ENCODE measurements around the gene BCL2.

BCL2 gene

DNA sequence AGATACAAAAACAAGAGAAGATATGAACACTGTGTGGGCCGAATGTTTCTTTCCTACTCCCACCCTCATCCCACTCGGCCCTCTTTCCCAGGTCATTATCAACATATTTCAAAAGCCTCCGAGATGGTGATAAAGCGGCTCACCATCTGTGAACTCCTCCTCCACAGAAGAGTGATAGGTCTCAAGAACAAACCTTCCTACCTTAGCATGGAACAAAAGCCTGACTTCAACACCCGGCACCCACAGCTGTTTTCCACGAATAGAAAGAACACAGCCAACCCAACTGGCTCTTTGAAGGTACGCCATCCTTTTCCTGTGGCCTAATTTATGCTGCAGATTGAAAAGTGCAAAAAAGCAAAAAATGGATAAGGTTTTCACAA lies 28.8 kb downstream of the BCL2 start:
- Histone ChIP-seq H3K36me3 (ENCODE audit: insufficient read depth, low read length) (no peaks in the 10 kb centered on the region), H3K27ac (ENCODE audit: low read depth, low read length) (no peak overlapping the region), H3K4me3 (ENCODE audit: low read depth in 1 of 2, low read length in 2 of 2) (no peak overlapping the region), H3K9me3 (ENCODE audit: low read length) (no peaks in the 10 kb centered on the region), H3K4me1 (ENCODE audit: insufficient read depth, low read length) (peaks cover 32% of the 10 kb centered on the region), H3K27me3 (ENCODE audit: control insufficient read depth in 1 of 2, insufficient read depth in 2 of 2, low read length in 2 of 2) (no peaks in the 10 kb centered on the region), H3K9ac (ENCODE audit: low read length) (no peak overlapping the region)

DNA sequence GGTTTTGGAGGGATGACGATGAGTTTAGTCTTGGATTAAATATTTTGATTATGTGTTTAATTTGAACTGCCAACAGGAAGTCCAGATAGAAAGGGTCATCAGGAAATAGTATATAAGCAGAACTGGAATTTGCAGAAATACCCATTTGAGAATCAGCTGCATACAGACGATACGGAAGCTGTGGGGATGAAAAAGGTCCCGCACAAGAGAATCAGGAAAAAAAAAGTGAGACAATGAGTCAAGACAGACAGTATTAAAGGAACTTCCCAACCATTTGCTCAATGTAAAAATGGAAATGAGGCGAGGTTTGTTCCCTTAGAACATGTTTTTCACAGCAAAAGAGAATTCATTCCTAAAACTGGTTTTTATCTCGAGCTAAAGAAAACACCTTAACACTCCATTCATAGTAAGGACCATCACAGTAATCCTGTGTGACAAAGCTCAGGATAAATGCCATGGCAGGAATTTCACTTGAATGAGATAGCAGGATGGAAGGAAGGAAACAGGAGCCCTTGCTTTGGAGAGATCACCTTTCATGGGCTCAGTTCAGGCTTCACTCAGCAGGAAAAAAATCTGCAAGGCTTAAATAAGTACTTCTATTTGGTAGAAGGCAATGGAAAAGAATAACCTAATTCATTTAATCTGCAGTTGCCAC lies 29.3 kb downstream of the BCL2 start:
- Histone ChIP-seq H3K27ac (ENCODE audit: low read depth, low read length) (no peak overlapping the region), H3K9ac (ENCODE audit: low read length) (no peak overlapping the region), H3K36me3 (ENCODE audit: insufficient read depth, low read length) (no peaks in the 10 kb centered on the region), H3K27me3 (ENCODE audit: control insufficient read depth in 1 of 2, insufficient read depth in 2 of 2, low read length in 2 of 2) (no peaks in the 10 kb centered on the region), H3K4me1 (ENCODE audit: insufficient read depth, low read length) (peaks cover 35% of the 10 kb centered on the region), H3K4me3 (ENCODE audit: low read depth in 1 of 2, low read length in 2 of 2) (no peak overlapping the region), H3K9me3 (ENCODE audit: low read length) (no peaks in the 10 kb centered on the region)

DNA sequence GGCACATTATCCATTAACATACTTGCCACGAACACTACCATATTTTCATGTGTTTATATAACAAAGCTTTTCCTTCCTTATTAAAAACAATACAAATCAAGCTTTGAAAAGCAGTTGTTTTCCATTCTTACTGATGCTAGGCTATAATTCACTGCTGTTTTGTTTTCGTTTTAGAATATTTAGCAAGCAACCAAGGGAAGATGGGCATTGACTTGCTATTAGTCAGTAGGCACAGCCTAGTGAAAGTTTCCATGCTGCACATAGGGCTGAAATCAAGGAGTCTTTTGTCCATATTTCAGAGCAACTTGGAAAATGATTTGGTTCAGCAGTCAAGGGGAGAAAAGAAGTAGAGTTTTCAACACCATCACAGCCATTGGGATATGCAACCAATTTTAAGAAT lies 31.3 kb downstream of the BCL2 start:
- H3K27ac ChIP-seq (ENCODE audit: low read depth, low read length): no peak overlapping the region
- no peaks in the 10 kb centered on the region for H3K36me3 ChIP-seq (ENCODE audit: insufficient read depth, low read length)
- no peak overlapping the region for H3K4me3 ChIP-seq (ENCODE audit: low read depth in 1 of 2, low read length in 2 of 2)
- no peak overlapping the region for H3K9ac ChIP-seq (ENCODE audit: low read length)
- H3K27me3 ChIP-seq (ENCODE audit: control insufficient read depth in 1 of 2, insufficient read depth in 2 of 2, low read length in 2 of 2): no peaks in the 10 kb centered on the region
- no peaks in the 10 kb centered on the region for H3K9me3 ChIP-seq (ENCODE audit: low read length)
- peaks cover 46% of the 10 kb centered on the region for H3K4me1 ChIP-seq (ENCODE audit: insufficient read depth, low read length)

DNA sequence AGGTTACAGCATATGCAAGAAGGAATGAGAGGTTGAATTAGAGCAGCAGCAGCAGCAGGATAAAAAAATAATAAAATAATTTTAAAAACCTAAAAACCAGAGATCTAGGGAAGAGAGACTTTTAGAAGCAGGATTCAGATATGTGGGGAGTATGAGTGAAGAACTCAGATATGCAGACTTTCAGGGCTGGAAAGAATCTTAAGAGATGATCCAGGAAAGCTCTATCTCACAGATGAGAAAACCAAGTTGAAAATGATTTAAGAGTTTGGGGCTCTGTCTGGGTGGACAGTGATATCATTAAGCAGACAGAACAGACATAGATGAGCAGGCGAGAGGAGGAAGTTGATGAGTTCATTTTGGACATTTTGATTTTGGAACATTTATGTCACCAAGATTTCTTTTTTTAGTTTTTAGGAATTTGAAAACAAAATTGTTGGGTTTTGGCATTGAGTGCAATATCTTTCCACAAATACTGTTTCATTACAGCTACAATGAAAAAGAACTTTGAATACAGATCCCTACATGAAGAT lies 31.8 kb downstream of the BCL2 start:
- no peaks in the 10 kb centered on the region for H3K9me3 ChIP-seq (ENCODE audit: low read length)
- no peak overlapping the region for H3K27ac ChIP-seq (ENCODE audit: low read depth, low read length)
- no peak overlapping the region for H3K4me3 ChIP-seq (ENCODE audit: low read depth in 1 of 2, low read length in 2 of 2)
- H3K4me1 ChIP-seq (ENCODE audit: insufficient read depth, low read length): peaks cover 42% of the 10 kb centered on the region
- no peak overlapping the region for H3K9ac ChIP-seq (ENCODE audit: low read length)
- no peaks in the 10 kb centered on the region for H3K27me3 ChIP-seq (ENCODE audit: control insufficient read depth in 1 of 2, insufficient read depth in 2 of 2, low read length in 2 of 2)
- no peaks in the 10 kb centered on the region for H3K36me3 ChIP-seq (ENCODE audit: insufficient read depth, low read length)

DNA sequence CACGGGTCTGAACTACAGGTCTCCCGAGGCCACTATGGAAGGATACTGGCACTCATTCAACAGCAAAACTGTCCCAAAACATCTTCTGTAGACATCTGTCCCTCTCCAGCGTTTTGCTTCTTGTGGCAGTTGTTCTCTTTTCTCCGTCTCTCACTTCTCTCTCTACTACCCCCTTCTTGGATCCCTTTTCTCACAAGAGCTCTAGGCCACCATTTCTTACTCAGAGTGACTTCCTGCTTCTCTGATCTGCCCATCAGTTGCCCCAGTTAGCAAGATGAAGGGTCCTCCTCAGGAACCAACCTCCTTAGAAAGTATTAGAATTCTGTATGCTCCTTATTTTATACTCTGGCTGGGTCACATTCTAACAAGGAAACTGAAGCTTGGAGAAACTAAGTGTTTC lies 32.6 kb downstream of the BCL2 start:
- no peak overlapping the region for H3K4me3 ChIP-seq (ENCODE audit: low read depth in 1 of 2, low read length in 2 of 2)
- no peak overlapping the region for H3K9ac ChIP-seq (ENCODE audit: low read length)
- H3K27me3 ChIP-seq (ENCODE audit: control insufficient read depth in 1 of 2, insufficient read depth in 2 of 2, low read length in 2 of 2): no peaks in the 10 kb centered on the region
- H3K4me1 ChIP-seq (ENCODE audit: insufficient read depth, low read length): peaks cover 42% of the 10 kb centered on the region
- no peaks in the 10 kb centered on the region for H3K36me3 ChIP-seq (ENCODE audit: insufficient read depth, low read length)
- H3K9me3 ChIP-seq (ENCODE audit: low read length): no peaks in the 10 kb centered on the region
- no peak overlapping the region for H3K27ac ChIP-seq (ENCODE audit: low read depth, low read length)

DNA sequence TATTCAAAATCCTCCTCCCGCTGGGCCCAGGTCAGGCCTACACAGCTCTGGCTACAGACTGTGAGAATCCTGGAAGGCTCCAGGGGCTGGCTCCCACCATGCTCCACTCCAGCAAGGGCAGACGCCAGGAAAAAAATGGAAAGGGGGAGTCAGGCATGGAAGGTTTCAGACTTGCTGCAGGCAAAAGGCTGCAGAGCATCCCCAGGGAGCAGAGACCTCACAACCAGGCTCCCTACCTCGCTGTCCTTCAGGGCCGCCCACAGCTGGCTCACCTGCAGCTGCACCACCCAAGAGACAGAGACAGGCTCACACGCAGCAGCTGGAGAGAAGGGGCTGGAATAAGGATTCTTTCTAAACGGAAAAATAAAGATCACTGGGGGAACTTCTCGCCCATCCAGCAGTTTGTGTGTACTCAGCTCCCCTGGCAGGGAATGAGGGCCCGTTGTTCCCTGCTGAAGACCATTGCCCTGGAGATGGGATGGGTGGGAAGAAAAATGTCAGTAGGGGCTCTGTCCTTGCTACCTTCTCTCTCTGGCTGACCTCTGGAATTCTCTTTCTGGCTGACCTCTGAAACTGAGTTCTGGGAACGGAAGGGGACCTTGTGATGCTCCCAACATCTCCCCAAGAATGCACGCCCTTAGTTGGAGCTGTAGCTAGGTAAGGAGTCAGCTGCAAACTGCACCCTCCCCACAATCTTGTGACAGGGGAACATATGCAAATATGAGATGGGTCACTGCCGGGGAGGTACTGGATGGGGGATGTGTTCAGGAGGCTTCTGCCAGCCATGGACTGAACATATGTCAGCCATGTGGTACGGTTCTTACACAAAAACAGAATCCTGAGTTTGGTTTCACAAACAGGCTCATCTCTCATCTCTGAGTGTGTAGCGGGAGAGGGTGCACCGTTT lies 34.5 kb downstream of the BCL2 start:
- H3K27ac ChIP-seq (ENCODE audit: low read depth, low read length): peak overlapping the region; percentile 6
- H3K27me3 ChIP-seq (ENCODE audit: control insufficient read depth in 1 of 2, insufficient read depth in 2 of 2, low read length in 2 of 2): no peaks in the 10 kb centered on the region
- H3K9ac ChIP-seq (ENCODE audit: low read length): no peak overlapping the region
- H3K4me3 ChIP-seq (ENCODE audit: low read depth in 1 of 2, low read length in 2 of 2): no peak overlapping the region
- H3K4me1 ChIP-seq (ENCODE audit: insufficient read depth, low read length): peaks cover 42% of the 10 kb centered on the region
- H3K9me3 ChIP-seq (ENCODE audit: low read length): no peaks in the 10 kb centered on the region
- no peaks in the 10 kb centered on the region for H3K36me3 ChIP-seq (ENCODE audit: insufficient read depth, low read length)

DNA sequence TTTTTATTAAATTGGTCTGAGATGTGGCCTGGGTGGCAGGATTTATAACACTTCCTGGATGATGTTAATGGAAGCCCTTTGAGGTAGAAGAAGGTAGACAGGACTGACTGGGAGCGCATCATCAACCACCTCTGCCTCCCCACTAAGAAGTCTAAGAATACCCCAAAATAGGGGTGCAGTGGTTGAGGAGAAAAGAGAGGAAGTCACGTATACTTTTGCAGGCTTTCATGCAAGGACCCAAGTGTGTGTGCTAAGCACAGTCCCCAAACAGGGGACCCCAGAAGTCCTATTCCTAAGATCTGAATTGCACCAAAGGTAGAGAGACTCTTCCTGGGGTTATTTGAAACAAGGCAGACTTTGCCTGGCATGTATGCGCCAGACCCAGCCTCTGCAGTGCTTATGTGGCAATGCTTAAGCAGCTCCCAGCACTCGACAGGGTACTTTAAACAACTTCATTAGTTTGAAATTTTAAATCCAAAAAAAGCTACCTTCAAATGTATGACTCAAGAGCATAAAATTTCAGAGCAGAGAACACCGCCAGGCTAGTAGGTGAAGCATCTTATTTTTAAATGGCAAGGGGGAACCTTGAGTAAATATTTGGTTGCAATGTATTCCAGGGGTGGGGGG lies 35.3 kb downstream of the BCL2 start:
- Histone ChIP-seq H3K9ac (ENCODE audit: low read length) (no peak overlapping the region), H3K9me3 (ENCODE audit: low read length) (no peaks in the 10 kb centered on the region), H3K36me3 (ENCODE audit: insufficient read depth, low read length) (no peaks in the 10 kb centered on the region), H3K27ac (ENCODE audit: low read depth, low read length) (peak overlapping the region; percentile 6), H3K4me1 (ENCODE audit: insufficient read depth, low read length) (peaks cover 42% of the 10 kb centered on the region), H3K4me3 (ENCODE audit: low read depth in 1 of 2, low read length in 2 of 2) (no peak overlapping the region), H3K27me3 (ENCODE audit: control insufficient read depth in 1 of 2, insufficient read depth in 2 of 2, low read length in 2 of 2) (no peaks in the 10 kb centered on the region)

DNA sequence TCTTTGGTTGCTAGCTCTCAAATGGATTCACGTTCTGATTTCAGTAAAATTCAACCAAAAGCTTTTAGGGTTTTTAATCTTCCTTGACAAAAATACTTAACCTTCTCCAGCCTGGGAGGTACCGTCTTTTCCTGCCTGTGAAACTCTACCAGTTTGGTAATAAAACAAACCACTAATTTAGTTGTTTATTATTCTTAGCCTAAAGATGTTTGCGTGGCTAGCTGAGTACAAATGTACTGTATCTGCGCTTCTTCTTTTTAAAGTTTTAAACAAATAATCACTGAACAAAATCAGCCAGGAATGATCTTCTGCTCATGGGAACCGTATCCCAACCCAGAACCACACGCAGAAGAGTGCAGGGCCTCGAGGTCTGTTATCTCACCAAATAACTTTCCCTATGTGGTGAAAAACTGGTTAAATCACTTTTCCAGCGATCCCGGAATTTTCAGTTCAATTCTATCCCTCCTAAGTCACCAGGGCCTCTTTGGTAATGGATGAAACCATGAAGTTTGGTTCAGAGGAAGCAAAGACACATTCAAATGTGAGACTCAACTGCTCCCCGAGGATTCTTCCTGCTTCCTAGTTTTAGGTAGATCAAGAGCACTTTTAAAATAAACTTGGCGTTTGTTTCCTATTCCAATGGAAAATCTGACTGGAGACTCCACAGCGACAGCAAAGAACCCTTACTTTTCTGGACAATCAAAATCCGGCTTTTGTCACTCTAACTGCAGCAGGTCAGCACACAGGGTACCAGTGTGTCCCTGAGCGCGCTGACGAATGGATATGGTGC lies 36.1 kb downstream of the BCL2 start:
- H3K27me3 ChIP-seq (ENCODE audit: control insufficient read depth in 1 of 2, insufficient read depth in 2 of 2, low read length in 2 of 2): no peaks in the 10 kb centered on the region
- no peaks in the 10 kb centered on the region for H3K36me3 ChIP-seq (ENCODE audit: insufficient read depth, low read length)
- no peak overlapping the region for H3K27ac ChIP-seq (ENCODE audit: low read depth, low read length)
- H3K9me3 ChIP-seq (ENCODE audit: low read length): no peaks in the 10 kb centered on the region
- no peak overlapping the region for H3K4me3 ChIP-seq (ENCODE audit: low read depth in 1 of 2, low read length in 2 of 2)
- peaks cover 42% of the 10 kb centered on the region for H3K4me1 ChIP-seq (ENCODE audit: insufficient read depth, low read length)
- H3K9ac ChIP-seq (ENCODE audit: low read length): no peak overlapping the region

DNA sequence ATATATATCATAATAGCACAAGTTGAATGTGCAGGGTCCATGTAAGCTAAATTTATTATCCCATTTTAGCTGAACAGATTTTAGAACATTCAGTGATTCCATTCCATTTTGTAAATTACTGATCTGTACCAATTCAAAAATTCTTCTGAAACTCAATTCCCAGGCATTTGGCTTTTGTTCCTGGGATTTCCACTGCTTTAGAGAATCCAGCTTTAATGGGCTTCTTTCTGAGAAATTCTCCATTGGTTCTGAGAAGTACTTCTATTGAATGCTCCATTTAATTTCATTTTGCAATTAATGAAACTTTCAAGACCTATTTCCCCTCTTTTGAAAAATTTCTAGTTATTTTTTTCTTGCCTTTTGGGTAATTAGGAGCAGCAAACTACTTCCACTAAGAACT lies 36.8 kb downstream of the BCL2 start:
- Histone ChIP-seq H3K4me1 (ENCODE audit: insufficient read depth, low read length) (peaks cover 35% of the 10 kb centered on the region), H3K9ac (ENCODE audit: low read length) (no peak overlapping the region), H3K27me3 (ENCODE audit: control insufficient read depth in 1 of 2, insufficient read depth in 2 of 2, low read length in 2 of 2) (no peaks in the 10 kb centered on the region), H3K27ac (ENCODE audit: low read depth, low read length) (no peak overlapping the region), H3K36me3 (ENCODE audit: insufficient read depth, low read length) (no peaks in the 10 kb centered on the region), H3K9me3 (ENCODE audit: low read length) (no peaks in the 10 kb centered on the region), H3K4me3 (ENCODE audit: low read depth in 1 of 2, low read length in 2 of 2) (no peak overlapping the region)

DNA sequence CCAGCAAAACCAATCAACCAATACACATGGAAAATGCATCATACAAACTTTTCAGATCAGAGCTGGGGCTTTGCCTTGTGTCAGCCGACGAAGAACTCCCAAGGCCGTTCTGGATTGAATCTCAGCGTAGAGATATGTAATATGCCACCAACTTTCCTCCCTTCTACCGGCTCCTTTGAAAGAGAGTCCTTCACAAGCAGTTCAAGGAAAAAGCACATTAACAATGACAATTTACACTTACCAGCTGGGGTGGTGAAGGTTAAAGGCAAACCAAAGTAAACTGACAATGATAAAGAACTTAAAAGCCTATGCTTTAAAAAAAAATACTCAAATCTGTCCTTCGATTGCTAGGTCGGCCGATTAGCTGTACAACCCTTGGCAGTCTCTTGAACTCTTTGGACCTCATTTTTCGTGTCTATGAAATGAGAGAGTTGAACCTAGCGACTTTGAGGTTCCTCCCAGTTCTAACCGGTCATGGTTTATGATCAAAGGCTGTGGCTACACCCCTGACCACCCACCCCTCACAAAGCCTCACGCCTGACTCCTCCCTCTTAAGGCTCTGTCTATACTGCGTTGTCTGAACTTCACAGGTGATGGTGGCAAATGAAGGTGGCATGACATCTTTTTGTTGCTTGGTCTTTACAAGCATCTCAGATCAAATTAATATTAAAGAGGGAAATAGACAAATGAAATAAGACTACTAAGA lies 46.2 kb downstream of the BCL2 start:
- Histone ChIP-seq H3K4me3 (ENCODE audit: low read depth in 1 of 2, low read length in 2 of 2) (no peak overlapping the region), H3K27ac (ENCODE audit: low read depth, low read length) (no peak overlapping the region), H3K9ac (ENCODE audit: low read length) (no peak overlapping the region), H3K9me3 (ENCODE audit: low read length) (no peaks in the 10 kb centered on the region), H3K27me3 (ENCODE audit: control insufficient read depth in 1 of 2, insufficient read depth in 2 of 2, low read length in 2 of 2) (no peaks in the 10 kb centered on the region), H3K36me3 (ENCODE audit: insufficient read depth, low read length) (no peaks in the 10 kb centered on the region), H3K4me1 (ENCODE audit: insufficient read depth, low read length) (peaks cover 6% of the 10 kb centered on the region)

Data from muscle layer of colon (tissue), 2 donors.